Tibial artery (tissue), 4 donors: ENCODE measurements around the gene ITGA2B.

Source experiments
- DNase-seq, 2 donors: peaks; one replicate each; pipeline ENCODE4 v3.0.0-alpha.2; 2019
- H3K27ac ChIP-seq, 2 donors: fragments of 200-600 bp; sonication (generic) in 1 of 2; 1 replicate in 1 of 2; 2 replicates in 1 of 2; pipeline ENCODE4 v1.5.1; 2018 to 2019; ENCODE audit warnings: mild to moderate bottlenecking in 1 of 2
- H3K27me3 ChIP-seq, 2 donors: fragments of 200-600 bp; sonication (generic) in 1 of 2; one replicate each; pipeline versions ENCODE4 v1.5.1 to v1.6.0; 2016 to 2019
- H3K36me3 ChIP-seq, 3 donors: fragments of 200-600 bp; sonication (generic) in 2 of 3; one replicate each; pipeline ENCODE4 v1.5.1; 2016 to 2019; ENCODE audit warnings: mild to moderate bottlenecking in 2 of 3
- H3K4me1 ChIP-seq, 4 donors: fragments of 200-600 bp; sonication (generic) in 2 of 4; 1 replicate in 3 of 4; 2 replicates in 1 of 4; pipeline ENCODE4 v1.5.1; 2016 to 2019
- H3K4me3 ChIP-seq, 2 donors: fragments of 200-600 bp; sonication (generic) in 1 of 2; 1 replicate in 1 of 2; 2 replicates in 1 of 2; pipeline ENCODE4 v1.5.1; 2018 to 2019; ENCODE audit warnings: mild to moderate bottlenecking in 2 of 2
- H3K9me3 ChIP-seq, 3 donors: fragments of 200-600 bp; sonication (generic) in 1 of 3; one replicate each; pipeline ENCODE4 v1.5.1; 2016 to 2019
- intact Hi-C: fragments of 100-400 bp; cut with DNase I; formaldehyde crosslinking; loops from one replicate; pipeline ENCODE4 v1.15.0; 2023; ENCODE audit warnings: low total_unique reads
- TF ChIP-seq, protein P1 (sequence below), 2 experiments: fragments of 200-600 bp in 1 of 2; fragments of 450-650 bp in 1 of 2; IDR thresholded peaks; one replicate each; pipeline ENCODE4 v1.5.1; 2017 to 2019; ENCODE audit warnings: antibody characterized with exemption in 2 of 2, mild to moderate bottlenecking in 1 of 2, moderate library complexity in 1 of 2

The ITGA2B gene

GRCh38 chr17:44338702-44339101 lies 50.7 kb downstream of the ITGA2B start:
- intact Hi-C loops: no loop called here
- peaks cover 0 to 27% of the 10 kb centered on the region in 2 donors for H3K27me3 ChIP-seq
- H3K9me3 ChIP-seq: no peaks in the 10 kb centered on the region
- no peaks in the 10 kb centered on the region for H3K36me3 ChIP-seq
- H3K4me3 ChIP-seq: no peak overlapping the region
- H3K27ac ChIP-seq: no peak overlapping the region
- TF ChIP-seq, protein P1, sequence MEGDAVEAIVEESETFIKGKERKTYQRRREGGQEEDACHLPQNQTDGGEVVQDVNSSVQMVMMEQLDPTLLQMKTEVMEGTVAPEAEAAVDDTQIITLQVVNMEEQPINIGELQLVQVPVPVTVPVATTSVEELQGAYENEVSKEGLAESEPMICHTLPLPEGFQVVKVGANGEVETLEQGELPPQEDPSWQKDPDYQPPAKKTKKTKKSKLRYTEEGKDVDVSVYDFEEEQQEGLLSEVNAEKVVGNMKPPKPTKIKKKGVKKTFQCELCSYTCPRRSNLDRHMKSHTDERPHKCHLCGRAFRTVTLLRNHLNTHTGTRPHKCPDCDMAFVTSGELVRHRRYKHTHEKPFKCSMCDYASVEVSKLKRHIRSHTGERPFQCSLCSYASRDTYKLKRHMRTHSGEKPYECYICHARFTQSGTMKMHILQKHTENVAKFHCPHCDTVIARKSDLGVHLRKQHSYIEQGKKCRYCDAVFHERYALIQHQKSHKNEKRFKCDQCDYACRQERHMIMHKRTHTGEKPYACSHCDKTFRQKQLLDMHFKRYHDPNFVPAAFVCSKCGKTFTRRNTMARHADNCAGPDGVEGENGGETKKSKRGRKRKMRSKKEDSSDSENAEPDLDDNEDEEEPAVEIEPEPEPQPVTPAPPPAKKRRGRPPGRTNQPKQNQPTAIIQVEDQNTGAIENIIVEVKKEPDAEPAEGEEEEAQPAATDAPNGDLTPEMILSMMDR (IDR thresholded peaks at IDR 0.05): no peak
- DNase-seq: no peak
- no peaks in the 10 kb centered on the region for H3K4me1 ChIP-seq

DNA sequence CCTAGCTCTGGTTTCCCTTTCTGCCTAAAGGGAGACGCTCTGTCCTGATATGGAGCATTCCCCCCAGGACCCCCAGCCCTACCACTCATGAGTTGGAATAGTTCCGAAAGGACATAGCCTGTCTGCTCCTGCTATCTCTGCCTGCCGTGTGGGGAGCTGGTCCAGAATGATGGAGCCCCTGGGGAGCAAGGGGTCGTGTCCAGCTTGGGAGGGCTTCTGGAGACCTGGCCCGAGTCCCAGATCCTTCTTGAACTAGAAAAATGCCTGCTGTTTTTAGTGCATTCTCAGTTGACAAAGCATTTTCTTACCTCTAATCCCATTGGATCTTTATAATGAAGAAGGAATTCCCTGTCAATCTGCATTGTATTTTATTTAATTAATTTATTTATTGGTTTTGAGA lies 53.5 kb downstream of the ITGA2B start:
- H3K27me3 ChIP-seq: peaks cover 0 to 29% of the 10 kb centered on the region in 2 donors
- DNase-seq: no peak
- intact Hi-C loops: no loop called here
- no peaks in the 10 kb centered on the region for H3K36me3 ChIP-seq
- H3K9me3 ChIP-seq: no peaks in the 10 kb centered on the region
- H3K4me3 ChIP-seq: no peak overlapping the region
- peaks cover 0 to 2% (median 0%) of the 10 kb centered on the region in 4 donors for H3K4me1 ChIP-seq
- TF ChIP-seq, protein P1 (IDR thresholded peaks at IDR 0.05): no peak
- no peak overlapping the region for H3K27ac ChIP-seq

DNA sequence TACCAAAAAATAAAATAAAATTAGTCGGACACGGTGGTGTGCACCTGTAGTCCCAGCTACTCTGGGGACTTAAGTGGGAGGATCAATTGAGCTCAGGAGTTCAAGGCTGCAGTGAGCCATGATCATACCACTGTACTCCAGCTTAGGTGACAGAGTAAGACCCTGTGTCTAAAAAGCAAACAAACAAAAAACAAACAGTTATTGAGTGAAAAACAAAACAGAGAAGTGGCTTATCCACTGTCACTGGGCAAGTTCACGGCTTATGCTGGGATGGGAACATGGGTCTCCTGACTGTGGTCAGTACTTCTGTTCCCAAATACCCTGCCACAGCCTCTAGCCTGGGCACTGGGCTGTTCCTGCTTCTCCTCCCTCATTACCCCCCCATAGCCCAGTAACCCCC lies 53.9 kb downstream of the ITGA2B start:
- Histone ChIP-seq H3K27me3 (peaks cover 0 to 29% of the 10 kb centered on the region in 2 donors), H3K9me3 (no peaks in the 10 kb centered on the region), H3K27ac (no peak overlapping the region), H3K36me3 (no peaks in the 10 kb centered on the region), H3K4me3 (no peak overlapping the region), H3K4me1 (peaks cover 0 to 4% (median 0%) of the 10 kb centered on the region in 4 donors)
- intact Hi-C loops: no loop called here
- TF ChIP-seq, protein P1 (IDR thresholded peaks at IDR 0.05): no peak
- DNase-seq: no peak

DNA sequence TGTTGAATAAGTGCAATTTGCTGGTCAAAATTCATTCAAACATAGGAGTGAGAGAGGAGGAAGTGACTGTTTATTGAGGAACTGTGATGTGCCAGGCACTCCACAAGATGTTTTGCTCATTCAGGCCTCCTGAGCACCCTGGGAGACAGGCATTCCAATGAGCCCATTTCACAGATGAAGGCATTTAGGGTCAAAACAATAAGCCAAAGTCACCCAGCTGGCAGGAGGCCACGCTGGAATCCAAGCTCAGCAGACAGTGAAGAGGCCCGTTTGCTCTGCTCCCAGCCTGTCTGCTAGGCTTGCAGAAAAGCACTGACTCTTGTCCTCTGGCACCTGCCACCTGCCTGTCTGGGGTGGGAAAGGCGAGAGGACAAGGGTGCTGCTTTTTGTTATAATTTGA lies 54.7 kb downstream of the ITGA2B start:
- TF ChIP-seq, protein P1 (IDR thresholded peaks at IDR 0.05): no peak
- no peak overlapping the region for H3K4me3 ChIP-seq
- H3K27me3 ChIP-seq: peaks cover 0 to 29% of the 10 kb centered on the region in 2 donors
- no peak overlapping the region for H3K27ac ChIP-seq
- DNase-seq: no peak
- H3K9me3 ChIP-seq: no peaks in the 10 kb centered on the region
- intact Hi-C loops: no loop called here
- no peaks in the 10 kb centered on the region for H3K36me3 ChIP-seq
- peaks cover 0 to 4% (median 0%) of the 10 kb centered on the region in 4 donors for H3K4me1 ChIP-seq

DNA sequence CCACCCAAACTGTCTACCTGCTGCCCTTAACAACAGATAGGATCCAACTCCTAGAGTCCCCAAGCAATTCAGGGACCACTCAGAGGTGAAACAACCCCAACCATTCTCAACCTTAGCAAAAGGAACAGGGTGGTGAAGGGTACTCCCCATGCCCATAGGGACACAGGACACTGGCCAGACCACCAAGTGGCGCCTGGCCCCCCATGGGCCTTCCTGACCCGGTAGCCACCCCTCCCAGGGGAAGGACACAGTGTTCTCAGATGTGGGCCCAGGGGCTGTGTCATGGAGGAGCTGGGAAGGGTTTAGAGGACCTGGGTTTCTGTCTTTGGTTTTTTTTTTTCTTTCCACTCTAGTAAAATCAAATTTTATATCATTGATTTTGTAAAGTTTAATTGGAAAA lies 55.1 kb downstream of the ITGA2B start:
- Histone ChIP-seq H3K4me3 (no peak overlapping the region), H3K36me3 (no peaks in the 10 kb centered on the region), H3K27ac (no peak overlapping the region), H3K9me3 (no peaks in the 10 kb centered on the region), H3K27me3 (peaks cover 0 to 29% of the 10 kb centered on the region in 2 donors), H3K4me1 (peaks cover 0 to 4% (median 0%) of the 10 kb centered on the region in 4 donors)
- TF ChIP-seq, protein P1 (IDR thresholded peaks at IDR 0.05): no peak
- no peak for DNase-seq
- intact Hi-C loops: no loop called here

GRCh38 chr17:44333371-44333770 lies 56.1 kb downstream of the ITGA2B start:
- Histone ChIP-seq H3K36me3 (no peaks in the 10 kb centered on the region), H3K27me3 (peaks cover 0 to 23% of the 10 kb centered on the region in 2 donors), H3K27ac (no peak overlapping the region), H3K4me1 (peaks cover 0 to 4% (median 0%) of the 10 kb centered on the region in 4 donors), H3K9me3 (no peaks in the 10 kb centered on the region), H3K4me3 (no peak overlapping the region)
- peak in 1 of 2 donors; percentile 45 for DNase-seq
- intact Hi-C loops: no loop called here
- TF ChIP-seq, protein P1 (IDR thresholded peaks at IDR 0.05): no peak
